Tibial nerve (tissue), 4 donors: Measurements from ENCODE around the gene TSPYL1. TPM values are rescaled to one million over a fixed set of nuclear protein-coding genes. Genes with fewer than 3 reads are reported as not detected.

Experiments used
- DNase-seq, 2 donors: peaks; one replicate each; pipeline ENCODE4 v3.0.0-alpha.2; 2019; ENCODE audit warnings: low spot score in 2 of 2
- H3K27ac ChIP-seq, 4 donors: fragments of 200-600 bp; sonication (generic) in 3 of 4; one replicate each; pipeline ENCODE4 v1.5.1; 2017 to 2019; ENCODE audit warnings: mild to moderate bottlenecking in 1 of 4
- H3K27me3 ChIP-seq, 2 donors: fragments of 200-600 bp; sonication (generic) in 1 of 2; one replicate each; pipeline versions ENCODE4 v1.5.1 to v1.6.0; 2017 to 2019
- H3K36me3 ChIP-seq, 3 donors: fragments of 200-600 bp; sonication (generic); one replicate each; pipeline ENCODE4 v1.5.1; 2018 to 2019
- H3K4me1 ChIP-seq, 4 donors: fragments of 200-600 bp; sonication (generic) in 3 of 4; one replicate each; pipeline ENCODE4 v1.5.1; 2017 to 2019
- H3K4me3 ChIP-seq, 4 donors: fragments of 200-600 bp; sonication (generic) in 3 of 4; one replicate each; pipeline ENCODE4 v1.5.1; 2017 to 2019; ENCODE audit warnings: mild to moderate bottlenecking in 1 of 4, moderate library complexity in 1 of 4
- H3K9me3 ChIP-seq, 4 donors: fragments of 200-600 bp; sonication (generic) in 3 of 4; one replicate each; pipeline ENCODE4 v1.5.1; 2017 to 2019
- EP300 ChIP-seq, 2 donors: sonication (generic); formaldehyde crosslinking; IDR thresholded peaks; one replicate each; pipeline ENCODE4 v1.6.1; 2017; ENCODE audit warnings: antibody characterized with exemption in 2 of 2, mild to moderate bottlenecking in 1 of 2
- POLR2A ChIP-seq, 2 donors: fragments of 450-650 bp; IDR thresholded peaks; one replicate each; pipeline ENCODE4 v1.6.1; 2017; ENCODE audit warnings: antibody characterized with exemption in 2 of 2, mild to moderate bottlenecking in 2 of 2, moderate library complexity in 2 of 2
- WGBS, 2 donors: methylation state at CpG; one replicate each; pipeline ENCODE4 v1.1.5; 2018; 5-methylcytosine and 5-hydroxymethylcytosine counted together
- total RNA-seq, 4 donors: library from RNA; depleted of rRNA; stranded (reverse); fragments of >200 nt; gene quantifications; one replicate each; pipeline ENCODE4 v1.1.0, GENCODE V29; 2016
- TF ChIP-seq, protein P1 (sequence below), 5 experiments: fragments of 200-600 bp in 3 of 5; fragments of 450-650 bp in 2 of 5; sonication (generic) in 3 of 5; IDR thresholded peaks; one replicate each; pipeline ENCODE4 v1.5.1; 2016 to 2019; ENCODE audit warnings: antibody characterized with exemption in 5 of 5, mild to moderate bottlenecking in 3 of 5, moderate library complexity in 2 of 5

Gene TSPYL1
- 10 to 100 TPM; 39.8 to 53.6 (median 43.3) TPM for total RNA-seq

GRCh38 chr6:116279232-116280160 lies at the start of gene TSPYL1:
TSS of gene TSPYL1 (minus strand) at chr6:116279930. CDS start at chr6:116279830, 100 bp downstream.
- Histone ChIP-seq H3K36me3 (peaks cover 0 to 19% (median 0%) of the 10 kb centered on the region in 3 donors), H3K27me3 (no peaks in the 10 kb centered on the region), H3K4me1 (peaks cover 0 to 59% (median 36%) of the 10 kb centered on the region in 4 donors), H3K9me3 (no peaks in the 10 kb centered on the region), H3K4me3 (peak within 1 kb of the TSS; percentile 58 to 97 (median 86)), H3K27ac (peak within 1 kb of the TSS; percentile 97 to 100 (median 98))
- DNase-seq = peak; percentile 93 to 96
- WGBS, 2 donors = 0% methylated on average over 58 to 61 of the region's 71 CpGs
- TF ChIP-seq, protein P1, sequence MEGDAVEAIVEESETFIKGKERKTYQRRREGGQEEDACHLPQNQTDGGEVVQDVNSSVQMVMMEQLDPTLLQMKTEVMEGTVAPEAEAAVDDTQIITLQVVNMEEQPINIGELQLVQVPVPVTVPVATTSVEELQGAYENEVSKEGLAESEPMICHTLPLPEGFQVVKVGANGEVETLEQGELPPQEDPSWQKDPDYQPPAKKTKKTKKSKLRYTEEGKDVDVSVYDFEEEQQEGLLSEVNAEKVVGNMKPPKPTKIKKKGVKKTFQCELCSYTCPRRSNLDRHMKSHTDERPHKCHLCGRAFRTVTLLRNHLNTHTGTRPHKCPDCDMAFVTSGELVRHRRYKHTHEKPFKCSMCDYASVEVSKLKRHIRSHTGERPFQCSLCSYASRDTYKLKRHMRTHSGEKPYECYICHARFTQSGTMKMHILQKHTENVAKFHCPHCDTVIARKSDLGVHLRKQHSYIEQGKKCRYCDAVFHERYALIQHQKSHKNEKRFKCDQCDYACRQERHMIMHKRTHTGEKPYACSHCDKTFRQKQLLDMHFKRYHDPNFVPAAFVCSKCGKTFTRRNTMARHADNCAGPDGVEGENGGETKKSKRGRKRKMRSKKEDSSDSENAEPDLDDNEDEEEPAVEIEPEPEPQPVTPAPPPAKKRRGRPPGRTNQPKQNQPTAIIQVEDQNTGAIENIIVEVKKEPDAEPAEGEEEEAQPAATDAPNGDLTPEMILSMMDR (IDR thresholded peaks at IDR 0.05) = no peak
- TF ChIP-seq POLR2A (IDR thresholded peaks at IDR 0.05) (peak; percentile 95 to 99), EP300 (IDR thresholded peaks at IDR 0.05) (peak; percentile 50 to 99)

DNA sequence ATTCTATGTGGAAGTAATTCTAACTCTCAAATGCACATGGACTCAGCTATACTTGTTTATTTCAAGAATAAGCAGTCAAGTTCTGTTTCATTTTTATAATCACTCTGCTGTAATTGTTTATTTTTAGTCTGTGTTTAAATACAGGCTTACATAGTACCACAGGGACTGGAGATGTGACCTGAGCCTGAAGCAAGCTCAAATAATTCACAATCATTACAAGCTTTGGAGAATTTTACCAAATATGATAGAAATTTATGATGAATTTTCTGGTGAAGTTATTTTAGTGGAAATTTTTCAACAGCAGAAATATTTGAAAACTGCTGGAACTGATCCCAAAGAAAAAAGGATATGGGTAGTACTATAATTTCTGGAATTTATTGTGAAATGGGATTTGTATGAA lies 49.4 kb upstream of the TSPYL1 start:
- Histone ChIP-seq H3K9me3 (no peaks in the 10 kb centered on the region), H3K27me3 (no peaks in the 10 kb centered on the region), H3K27ac (peak overlapping the region in 3 of 4 donors; percentile 37 to 79 (median 75)), H3K36me3 (no peaks in the 10 kb centered on the region), H3K4me1 (peaks cover 0 to 40% (median 16%) of the 10 kb centered on the region in 4 donors), H3K4me3 (no peak overlapping the region)
- no peak for DNase-seq
- TF ChIP-seq, protein P1 (IDR thresholded peaks at IDR 0.05) = no peak
- no peak for TF ChIP-seq EP300 (IDR thresholded peaks at IDR 0.05)
- no peak for TF ChIP-seq POLR2A (IDR thresholded peaks at IDR 0.05)

DNA sequence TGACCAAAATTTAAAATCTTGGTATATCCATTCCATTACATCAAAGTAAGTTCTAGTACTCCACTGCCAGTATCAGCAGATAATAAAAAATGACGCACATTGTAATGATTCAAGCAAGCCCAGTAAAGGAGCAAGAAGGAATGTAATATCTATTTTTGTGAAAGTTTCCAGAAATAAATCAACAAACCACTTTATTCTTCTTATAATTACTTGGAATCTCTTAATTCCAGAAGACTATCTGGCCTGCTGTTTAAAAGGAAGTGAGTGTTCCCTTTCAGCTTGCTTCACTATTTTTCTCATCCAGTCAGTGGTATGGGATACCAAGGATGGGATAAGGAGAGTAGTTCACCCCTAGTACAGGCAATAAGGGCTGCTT lies 48.8 kb upstream of the TSPYL1 start:
- no peak for DNase-seq
- Histone ChIP-seq H3K4me3 (no peak overlapping the region), H3K4me1 (peaks cover 0 to 40% (median 16%) of the 10 kb centered on the region in 4 donors), H3K9me3 (no peaks in the 10 kb centered on the region), H3K27me3 (no peaks in the 10 kb centered on the region), H3K36me3 (no peaks in the 10 kb centered on the region), H3K27ac (peak overlapping the region in 3 of 4 donors; percentile 37 to 79 (median 75))
- 26 to 44% methylated on average over 1 of the region's 1 CpG for WGBS, 2 donors
- TF ChIP-seq EP300 (IDR thresholded peaks at IDR 0.05) (no peak), POLR2A (IDR thresholded peaks at IDR 0.05) (no peak)
- TF ChIP-seq, protein P1 (IDR thresholded peaks at IDR 0.05) = no peak

DNA sequence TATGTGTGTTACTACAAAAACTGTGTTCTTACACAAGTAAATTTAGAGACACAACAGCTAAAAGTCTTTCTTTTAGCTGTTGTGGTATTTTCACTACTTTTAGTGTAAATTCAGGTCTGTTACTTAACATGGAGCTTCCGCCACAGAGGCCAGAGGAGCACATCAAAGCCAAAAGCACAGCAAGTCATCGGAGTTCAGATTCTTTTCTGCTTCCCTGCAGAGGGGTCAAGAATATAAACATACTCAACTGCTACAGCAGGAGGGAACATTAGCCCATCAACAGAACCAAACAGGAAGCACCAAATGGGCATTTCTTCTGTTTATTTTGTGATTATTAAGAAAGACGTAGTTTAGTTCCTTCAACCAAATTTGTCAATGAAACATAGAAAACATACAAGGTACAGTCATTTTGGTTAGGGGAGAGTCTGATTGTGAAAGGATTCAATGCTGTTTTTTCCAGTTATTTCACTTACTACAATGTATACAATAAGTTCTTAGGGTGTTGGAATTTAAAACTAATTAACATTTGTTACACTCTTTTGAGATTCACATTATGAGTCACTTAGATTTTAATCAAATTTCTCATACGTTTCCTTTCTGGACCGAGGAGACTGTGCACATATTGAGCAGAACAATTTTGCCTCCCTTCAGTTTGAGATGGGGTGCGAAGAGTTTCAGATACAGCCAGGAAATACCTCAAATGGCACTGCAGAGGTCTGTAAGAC lies 48.2 kb upstream of the TSPYL1 start:
- Histone ChIP-seq H3K27me3 (no peaks in the 10 kb centered on the region), H3K27ac (peak overlapping the region in 3 of 4 donors; percentile 37 to 79 (median 75)), H3K9me3 (no peaks in the 10 kb centered on the region), H3K4me1 (peaks cover 0 to 40% (median 16%) of the 10 kb centered on the region in 4 donors), H3K4me3 (no peak overlapping the region), H3K36me3 (no peaks in the 10 kb centered on the region)
- no peak for DNase-seq
- WGBS, 2 donors = 55% methylated on average over 6 of the region's 6 CpGs
- TF ChIP-seq POLR2A (IDR thresholded peaks at IDR 0.05) (no peak), EP300 (IDR thresholded peaks at IDR 0.05) (no peak)
- TF ChIP-seq, protein P1 (IDR thresholded peaks at IDR 0.05) = no peak
